Natural killer cell treated with Interleukin-12 subunit alpha and Interleukin-12 subunit beta and Interleukin-15 and Interleukin-18, amount 100 ng/mL, for 72 hours (primary cell): ENCODE results near the gene CALCOCO2. TPM values are rescaled to one million over a fixed set of nuclear protein-coding genes. Genes with fewer than 3 reads are reported as not detected.
"Not testable (repeated sequence)": the region's sequence is repeated elsewhere in the genome, so short reads cannot be mapped to it uniquely, and the experiment has no call there.

Experiments
- ATAC-seq, 2 donors: fragments of 150-1000 bp; cut with Tn5 transposase in 1 of 2; sonication (Bioruptor Pico), chemical (Tn5 transposase) in 1 of 2; 2 replicates each; pipeline ENCODE4 v1.10.0; 2021
- DNase-seq: peaks from one replicate; pipeline ENCODE4 v3.0.0; 2022; ENCODE audit warnings: low spot score
- H3K27ac Mint-ChIP-seq, 2 donors: 1 replicate in 1 of 2; 2 replicates in 1 of 2; pipeline ENCODE4 v1.8.0; 2022; ENCODE audit warnings: mixed read lengths in 2 of 2, mild to moderate bottlenecking in 1 of 2, moderate library complexity in 1 of 2
- H3K27me3 Mint-ChIP-seq, 2 donors: 1 replicate in 1 of 2; 2 replicates in 1 of 2; pipeline ENCODE4 v1.8.0; 2022; ENCODE audit warnings: mixed read lengths in 2 of 2
- H3K36me3 Mint-ChIP-seq: one replicate; pipeline ENCODE4 v1.8.0; 2022; ENCODE audit warnings: mixed read lengths
- H3K4me1 Mint-ChIP-seq, 2 donors: 1 replicate in 1 of 2; 2 replicates in 1 of 2; pipeline ENCODE4 v1.8.0; 2022; ENCODE audit warnings: low read depth in 2 of 2, mixed read lengths in 2 of 2, mild to moderate bottlenecking in 1 of 2
- H3K4me3 Mint-ChIP-seq: one replicate; pipeline ENCODE4 v1.8.0; 2022; ENCODE audit warnings: mixed read lengths
- H3K9me3 Mint-ChIP-seq: 2 replicates; pipeline ENCODE4 v1.8.0; 2022; ENCODE audit warnings: mixed read lengths
- total RNA-seq, 2 donors: library from RNA; stranded (reverse); gene quantifications; one replicate each; pipeline ENCODE4 v1.2.3, GENCODE V29; 2022

Gene CALCOCO2, protein sequence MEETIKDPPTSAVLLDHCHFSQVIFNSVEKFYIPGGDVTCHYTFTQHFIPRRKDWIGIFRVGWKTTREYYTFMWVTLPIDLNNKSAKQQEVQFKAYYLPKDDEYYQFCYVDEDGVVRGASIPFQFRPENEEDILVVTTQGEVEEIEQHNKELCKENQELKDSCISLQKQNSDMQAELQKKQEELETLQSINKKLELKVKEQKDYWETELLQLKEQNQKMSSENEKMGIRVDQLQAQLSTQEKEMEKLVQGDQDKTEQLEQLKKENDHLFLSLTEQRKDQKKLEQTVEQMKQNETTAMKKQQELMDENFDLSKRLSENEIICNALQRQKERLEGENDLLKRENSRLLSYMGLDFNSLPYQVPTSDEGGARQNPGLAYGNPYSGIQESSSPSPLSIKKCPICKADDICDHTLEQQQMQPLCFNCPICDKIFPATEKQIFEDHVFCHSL
- 100 to 1,000 TPM; 118 to 166 TPM for total RNA-seq

DNA sequence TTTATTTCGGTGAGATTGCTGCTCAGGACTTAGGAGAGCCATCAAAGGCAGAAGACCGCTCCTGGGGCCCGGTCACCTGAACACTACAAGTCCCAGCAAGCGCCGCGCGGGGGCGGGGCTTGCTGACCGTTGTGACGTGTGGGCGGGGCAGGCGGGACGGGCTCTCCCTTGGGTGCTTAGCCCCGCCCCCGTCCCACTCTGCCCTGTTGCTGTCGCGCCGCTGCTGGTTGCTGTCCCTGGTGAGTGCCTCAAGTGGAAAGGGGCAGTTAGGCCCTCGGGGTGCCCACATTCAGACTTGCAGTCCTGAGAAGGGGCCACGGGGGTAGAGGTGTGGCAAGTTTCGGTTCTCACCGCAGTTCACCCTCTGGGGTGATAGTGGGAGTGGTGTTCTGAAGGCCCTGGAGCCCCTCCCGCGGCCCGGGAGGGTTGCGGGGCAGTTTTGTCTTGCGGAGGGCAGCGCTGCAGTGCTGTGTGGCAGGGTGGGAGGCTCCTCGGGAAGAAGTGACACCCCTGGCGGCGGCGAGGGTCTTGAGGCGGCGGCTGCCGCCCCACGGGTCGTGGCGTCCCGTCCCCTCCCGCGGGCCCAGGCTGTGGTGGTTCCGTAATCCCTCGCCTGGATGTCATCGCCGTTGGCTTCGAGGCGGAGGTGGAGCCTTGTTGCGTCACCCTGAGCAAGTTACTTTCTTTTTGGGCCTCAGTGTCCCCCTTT is at the start of gene CALCOCO2:
TSS of gene CALCOCO2 (plus strand) at position 196 of the 709 bp plus-strand sequence. CDS start 10,673 bp downstream, outside the sequence.
- H3K4me1 Mint-ChIP-seq: peaks cover 39 to 42% of the 10 kb centered on the region in 2 donors
- peak; percentile 94 for DNase-seq
- ATAC-seq: peak; percentile 97 to 98
- peaks cover 3% of the 10 kb centered on the region for H3K36me3 Mint-ChIP-seq
- no peaks in the 10 kb centered on the region for H3K9me3 Mint-ChIP-seq
- H3K27me3 Mint-ChIP-seq: no peaks in the 10 kb centered on the region
- peak within 1 kb of the TSS; percentile 91 to 94 for H3K27ac Mint-ChIP-seq
- H3K4me3 Mint-ChIP-seq: peak within 1 kb of the TSS; percentile 94

DNA sequence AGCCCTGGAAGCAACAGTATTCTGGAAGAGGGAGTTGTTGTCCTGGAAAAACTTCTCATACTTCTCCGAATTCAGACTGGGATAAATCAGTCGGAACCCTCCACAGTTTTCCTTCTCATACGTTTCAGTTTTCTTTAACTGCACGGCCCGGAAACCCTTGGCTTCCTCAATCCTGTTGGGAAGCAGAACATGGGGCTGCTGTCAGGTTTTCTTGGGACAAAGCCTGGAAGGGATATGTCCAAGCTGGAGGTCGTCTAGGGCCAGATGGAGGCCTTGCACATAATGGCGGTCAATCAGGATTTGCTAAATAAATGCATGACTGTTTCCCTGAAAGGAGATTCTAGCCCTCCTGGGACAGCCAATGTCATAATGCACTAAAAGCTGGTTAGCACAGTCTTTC is 43.0 kb upstream of the CALCOCO2 start:
- DNase-seq: no peak
- peaks cover 30 to 39% of the 10 kb centered on the region in 2 donors for H3K27me3 Mint-ChIP-seq
- no peak overlapping the region for H3K4me3 Mint-ChIP-seq
- no peak overlapping the region for H3K27ac Mint-ChIP-seq
- no peaks in the 10 kb centered on the region for H3K9me3 Mint-ChIP-seq
- H3K36me3 Mint-ChIP-seq: no peaks in the 10 kb centered on the region
- ATAC-seq: no peak
- H3K4me1 Mint-ChIP-seq: peaks cover 7 to 17% of the 10 kb centered on the region in 2 donors

GRCh38 chr17:48790607-48791127 is 40.2 kb upstream of the CALCOCO2 start:
- H3K4me3 Mint-ChIP-seq: no peak overlapping the region

DNA sequence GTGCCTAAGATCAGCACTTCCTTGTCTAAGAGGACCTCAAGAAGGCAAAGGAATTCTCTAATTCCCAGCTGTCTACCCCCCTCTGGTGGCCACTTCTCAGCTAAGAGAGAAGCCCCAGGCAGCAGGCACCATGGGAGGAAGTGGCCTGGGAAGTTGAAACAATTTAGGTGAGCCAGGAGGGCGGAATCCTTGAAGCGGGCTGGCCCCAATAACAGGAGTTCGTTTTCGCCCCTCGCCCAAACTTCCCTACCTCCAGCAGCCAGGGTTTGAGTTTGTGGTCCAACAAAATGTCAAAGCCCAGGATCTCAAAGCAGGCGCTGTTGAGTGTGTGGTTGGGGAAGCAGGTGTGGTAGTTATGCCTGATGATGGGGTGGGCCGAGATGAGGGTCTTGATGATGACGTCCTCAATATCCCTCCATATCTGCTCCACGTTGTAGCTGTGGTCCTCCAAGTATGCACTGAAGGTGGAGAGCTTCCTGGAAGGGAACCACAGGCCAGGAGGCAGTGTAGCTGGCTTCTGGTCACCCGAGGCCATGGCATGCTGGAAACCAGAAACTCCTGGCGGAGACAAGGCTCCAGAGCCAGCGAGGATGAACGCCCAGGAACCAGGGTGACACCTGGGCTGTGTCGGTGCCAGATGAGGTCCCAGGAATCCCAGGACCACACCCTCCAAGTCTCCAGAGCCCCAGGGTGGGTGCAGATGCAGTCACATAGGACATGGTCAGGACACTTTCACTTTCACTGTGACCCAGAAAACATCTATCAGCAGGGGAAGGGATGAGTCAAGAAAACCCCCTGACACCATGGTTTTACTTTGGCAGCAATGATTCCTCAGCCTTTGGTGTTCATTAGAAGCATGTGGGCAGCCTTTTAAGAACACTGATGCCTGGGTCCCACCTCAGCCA is 39.5 kb upstream of the CALCOCO2 start:
- Mint-ChIP-seq H3K36me3 (no peaks in the 10 kb centered on the region), H3K27ac (peak overlapping the region in 1 of 2 donors; percentile 79), H3K9me3 (no peaks in the 10 kb centered on the region), H3K4me3 (no peak overlapping the region), H3K4me1 (peaks cover 7 to 19% of the 10 kb centered on the region in 2 donors), H3K27me3 (peaks cover 40 to 62% of the 10 kb centered on the region in 2 donors)
- DNase-seq: no peak
- peak; percentile 83 to 90 for ATAC-seq

More at GRCh38 chr17:48790607-48791127, 40.2 kb upstream of the CALCOCO2 start:
- DNase-seq: no peak
- Mint-ChIP-seq H3K36me3 (no peaks in the 10 kb centered on the region), H3K9me3 (no peaks in the 10 kb centered on the region), H3K27me3 (peaks cover 41 to 58% of the 10 kb centered on the region in 2 donors), H3K27ac (peak overlapping the region in 1 of 2 donors; percentile 79), H3K4me1 (peaks cover 7 to 19% of the 10 kb centered on the region in 2 donors)
- ATAC-seq: no peak

GRCh38 chr17:48792033-48792798 is 38.6 kb upstream of the CALCOCO2 start:
- Mint-ChIP-seq H3K27ac (peak overlapping the region in 1 of 2 donors; percentile 79), H3K27me3 (peaks cover 40 to 61% of the 10 kb centered on the region in 2 donors), H3K9me3 (no peaks in the 10 kb centered on the region), H3K4me1 (peaks cover 7 to 19% of the 10 kb centered on the region in 2 donors), H3K36me3 (no peaks in the 10 kb centered on the region), H3K4me3 (no peak overlapping the region)
- no peak for DNase-seq
- ATAC-seq: no peak

GRCh38 chr17:48795444-48796162 is 35.2 kb upstream of the CALCOCO2 start:
- ATAC-seq (no peak), DNase-seq (no peak)
- Mint-ChIP-seq H3K27ac (no peak overlapping the region), H3K9me3 (no peaks in the 10 kb centered on the region), H3K27me3 (peaks cover 31 to 33% of the 10 kb centered on the region in 2 donors), H3K4me1 (peaks cover 7 to 19% of the 10 kb centered on the region in 2 donors), H3K36me3 (no peaks in the 10 kb centered on the region), H3K4me3 (no peak overlapping the region)

DNA sequence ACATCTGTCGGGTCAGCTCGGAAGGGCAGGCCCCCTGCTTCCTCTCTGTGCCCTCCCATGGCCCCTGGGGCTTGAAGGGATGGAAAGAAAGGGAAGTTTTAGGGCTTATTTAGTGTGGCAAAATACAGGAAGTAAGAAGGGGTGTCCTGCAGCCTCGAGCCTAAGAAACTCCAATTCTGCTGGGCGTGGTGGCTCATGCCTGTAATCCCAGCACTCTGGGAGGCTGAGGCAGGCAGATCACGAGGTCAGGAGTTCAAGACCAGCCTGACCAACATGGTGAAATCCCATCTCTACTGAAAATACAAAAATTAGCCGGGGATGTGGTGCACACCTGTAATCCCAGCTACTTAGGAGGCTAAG is 34.7 kb upstream of the CALCOCO2 start:
- DNase-seq, H3K9me3 Mint-ChIP-seq, ATAC-seq, H3K27ac Mint-ChIP-seq, H3K36me3 Mint-ChIP-seq, H3K4me3 Mint-ChIP-seq: not testable (repeated sequence)
- Mint-ChIP-seq H3K27me3 (peaks cover 33% of the 10 kb centered on the region in 2 donors), H3K4me1 (peaks cover 7 to 16% of the 10 kb centered on the region in 2 donors)

- Mint-ChIP-seq H3K9me3 (no peaks in the 10 kb centered on the region), H3K4me3 (no peak overlapping the region), H3K36me3 (no peaks in the 10 kb centered on the region), H3K27ac (no peak overlapping the region), H3K4me1 (no peaks in the 10 kb centered on the region), H3K27me3 (peaks cover 10 to 20% of the 10 kb centered on the region in 2 donors)
- DNase-seq: no peak
- no peak for ATAC-seq
Measured at GRCh38 chr17:48799069-48799723, 31.6 kb upstream of the CALCOCO2 start.

DNA sequence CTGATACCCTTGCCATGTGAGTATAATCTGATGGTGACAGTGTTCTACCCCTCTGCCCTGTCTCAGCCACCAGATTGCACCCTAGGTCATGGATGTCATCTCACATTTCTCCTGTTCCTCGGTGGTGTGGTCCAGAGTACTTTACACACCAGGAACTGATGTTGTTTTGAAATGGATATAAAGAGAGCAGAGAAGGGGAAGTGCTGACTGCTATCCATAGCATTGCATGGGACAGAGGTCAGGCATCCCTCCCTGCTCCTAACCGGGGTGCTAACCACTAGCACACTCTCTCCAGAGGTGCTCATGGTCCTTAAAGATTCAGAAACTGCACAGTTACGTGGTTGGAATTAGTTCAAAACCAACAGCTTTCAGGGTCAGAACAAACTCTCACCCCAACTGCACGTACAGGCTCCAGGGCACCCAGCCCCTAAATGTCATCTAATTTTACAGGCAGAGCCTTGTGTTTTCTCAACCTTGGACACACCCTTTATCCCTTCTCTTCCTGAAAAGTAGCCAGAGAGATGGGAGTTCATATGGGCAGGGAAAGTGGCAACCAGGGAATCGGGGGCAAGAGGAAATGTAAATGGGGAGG is 30.1 kb upstream of the CALCOCO2 start:
- H3K27ac Mint-ChIP-seq: no peak overlapping the region
- DNase-seq (no peak), ATAC-seq (no peak)
- H3K4me3 Mint-ChIP-seq: no peak overlapping the region
- peaks cover 16 to 25% of the 10 kb centered on the region in 2 donors for H3K27me3 Mint-ChIP-seq
- no peaks in the 10 kb centered on the region for H3K9me3 Mint-ChIP-seq
- H3K4me1 Mint-ChIP-seq: no peaks in the 10 kb centered on the region
- no peaks in the 10 kb centered on the region for H3K36me3 Mint-ChIP-seq

GRCh38 chr17:48804936-48805411 is 25.9 kb upstream of the CALCOCO2 start:
- peak; percentile 81 to 89 for ATAC-seq
- H3K4me3 Mint-ChIP-seq: no peak overlapping the region

DNA sequence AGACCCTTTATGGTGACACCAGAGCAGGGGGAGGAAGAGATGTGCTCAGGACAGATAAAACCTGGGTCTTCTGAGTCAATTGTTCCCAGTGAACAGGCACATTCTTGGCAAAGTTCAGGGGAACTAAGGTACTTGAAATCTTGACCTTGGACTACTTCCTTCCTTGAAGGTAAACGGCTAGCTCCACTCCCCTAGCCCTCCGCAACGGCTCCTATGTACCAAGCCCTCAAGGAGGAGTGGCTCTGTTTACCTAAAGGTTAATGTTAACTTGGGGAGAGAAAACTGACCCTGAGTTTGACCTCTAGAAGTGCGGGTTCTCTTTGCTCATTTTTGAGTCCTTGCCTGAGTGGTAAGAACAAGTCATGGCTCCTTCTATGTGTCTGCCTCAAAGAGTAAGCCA is 21.7 kb upstream of the CALCOCO2 start:
- H3K36me3 Mint-ChIP-seq: no peaks in the 10 kb centered on the region
- ATAC-seq (no peak), DNase-seq (no peak)
- peaks cover 11 to 12% of the 10 kb centered on the region in 2 donors for H3K27me3 Mint-ChIP-seq
- H3K9me3 Mint-ChIP-seq: no peaks in the 10 kb centered on the region
- no peaks in the 10 kb centered on the region for H3K4me1 Mint-ChIP-seq
- H3K27ac Mint-ChIP-seq: no peak overlapping the region
- no peak overlapping the region for H3K4me3 Mint-ChIP-seq

More at GRCh38 chr17:48804936-48805411, 25.9 kb upstream of the CALCOCO2 start:
- Mint-ChIP-seq H3K4me1 (no peaks in the 10 kb centered on the region), H3K9me3 (no peaks in the 10 kb centered on the region), H3K27me3 (peaks cover 12 to 15% of the 10 kb centered on the region in 2 donors), H3K36me3 (no peaks in the 10 kb centered on the region), H3K27ac (no peak overlapping the region)
- peak; percentile 77 for DNase-seq
